ENCODE data around the gene NEXN. TPM values are rescaled to one million over a fixed set of nuclear protein-coding genes. Genes with fewer than 3 reads are reported as not detected.

Gene NEXN
- total RNA-seq, 6 experiments from 2014 or later = 0.42 to 3.9 (median 1.9) TPM

- intact Hi-C loops (cut with DNase I) = no loop called here
- no peak for TF ChIP-seq CTCF (IDR thresholded peaks at IDR 0.05)
- no peak for TF ChIP-seq POLR2A (IDR thresholded peaks at IDR 0.05)
- WGBS (ENCODE audit: insufficient coverage, low coverage, low lambda C conversion rate, missing lambda C conversion rate) = 85% methylated on average over 1 of the region's 1 CpG
- no peak overlapping the region for H3K4me3 ChIP-seq
- ATAC-seq (no peak), DNase-seq (no peak)
- H3K4me1 ChIP-seq = no peaks in the 10 kb centered on the region
- H3K27ac ChIP-seq = no peak overlapping the region
- no peaks in the 10 kb centered on the region for H3K9me3 ChIP-seq
- no peaks in the 10 kb centered on the region for H3K27me3 ChIP-seq
- H3K36me3 ChIP-seq = no peaks in the 10 kb centered on the region
Measured at GRCh38 chr1:77925518-77925917, 37.1 kb downstream of the NEXN start.

- ATAC-seq = no peak
- Histone ChIP-seq H3K27ac (no peak overlapping the region), H3K4me3 (no peak overlapping the region), H3K9me3 (no peaks in the 10 kb centered on the region), H3K27me3 (no peaks in the 10 kb centered on the region), H3K4me1 (no peaks in the 10 kb centered on the region), H3K36me3 (no peaks in the 10 kb centered on the region)
- intact Hi-C loops (cut with DNase I) = no loop called here
- DNase-seq = no peak
- TF ChIP-seq CTCF (IDR thresholded peaks at IDR 0.05) (no peak), POLR2A (IDR thresholded peaks at IDR 0.05) (no peak)
- WGBS (ENCODE audit: insufficient coverage, low coverage, low lambda C conversion rate, missing lambda C conversion rate) = 78% methylated on average over 2 of the region's 2 CpGs
Measured at GRCh38 chr1:77925956-77926355, 37.5 kb downstream of the NEXN start.

- Histone ChIP-seq H3K27me3 (no peaks in the 10 kb centered on the region), H3K9me3 (no peaks in the 10 kb centered on the region), H3K36me3 (no peaks in the 10 kb centered on the region), H3K27ac (no peak overlapping the region), H3K4me1 (no peaks in the 10 kb centered on the region), H3K4me3 (no peak overlapping the region)
- intact Hi-C loops (cut with DNase I) = no loop called here
- WGBS (ENCODE audit: insufficient coverage, low coverage, low lambda C conversion rate, missing lambda C conversion rate) = 49% methylated on average over 13 of the region's 13 CpGs
- no peak for ATAC-seq
- no peak for TF ChIP-seq CTCF (IDR thresholded peaks at IDR 0.05)
- TF ChIP-seq POLR2A (IDR thresholded peaks at IDR 0.05) = no peak
- DNase-seq = no peak
Measured at GRCh38 chr1:77926561-77927357, 38.3 kb downstream of the NEXN start.

- 85% methylated on average over 4 of the region's 4 CpGs for whole genome bisulfite sequencing (ENCODE audit: insufficient coverage, low coverage, low lambda C conversion rate, missing lambda C conversion rate)
- no peak overlapping the region for H3K4me3 ChIP-seq
- intact Hi-C loops (cut with DNase I) = no loop called here
- DNase-seq = no peak
- no peak for TF ChIP-seq CTCF (IDR thresholded peaks at IDR 0.05)
- no peak for TF ChIP-seq POLR2A (IDR thresholded peaks at IDR 0.05)
- ATAC-seq = no peak
- H3K27ac ChIP-seq = no peak overlapping the region
- H3K27me3 ChIP-seq = no peaks in the 10 kb centered on the region
- no peaks in the 10 kb centered on the region for H3K4me1 ChIP-seq
- no peaks in the 10 kb centered on the region for H3K9me3 ChIP-seq
- H3K36me3 ChIP-seq = no peaks in the 10 kb centered on the region
Measured at GRCh38 chr1:77927414-77927813, 39.0 kb downstream of the NEXN start.

Measured in right lobe of liver (tissue), 6 donors.